ENCODE data around the gene MFF. TPM values are rescaled to one million over a fixed set of nuclear protein-coding genes. Genes with fewer than 3 reads are reported as not detected.

Gene MFF
- total and polyA plus RNA-seq, 2 of the 8 experiments (the other 6 are each of a cell fraction or from before 2014, with no cell fraction given), result 36.2 to 86.8 TPM

GRCh38 chr2:227386630-227387029 lies 61.6 kb downstream of the MFF start (continued):
- TF ChIP-seq CHD7 (IDR thresholded peaks at IDR 0.05; ENCODE audit: insufficient replicate concordance, low read length), result no peak
- TF ChIP-seq KDM4A (IDR thresholded peaks at IDR 0.05; ENCODE audit: low read depth, low read length, severe bottlenecking), result no peak
- TF ChIP-seq SP2 (IDR thresholded peaks at IDR 0.05; ENCODE audit: low read length), result no peak
- TF ChIP-seq TAF7 (optimal IDR thresholded peaks at IDR 0.05; ENCODE audit: borderline replicate concordance, low read depth, low read length), result no peak

All from H1 (cell line).